GM18508 (cell line): ENCODE results near the gene DEPDC1.
"Not testable (repeated sequence)": the region's sequence is repeated elsewhere in the genome, so short reads cannot be mapped to it uniquely, and the experiment has no call there.

Source experiments
- ATAC-seq: cut with Tn5 transposase; IDR thresholded peaks from one replicate; pipeline ENCODE4 v1.9.1; 2021; ENCODE audit warnings: moderate number of reproducible peaks; ENCODE audit not compliant: insufficient read depth, unreplicated experiment

The DEPDC1 gene, protein sequence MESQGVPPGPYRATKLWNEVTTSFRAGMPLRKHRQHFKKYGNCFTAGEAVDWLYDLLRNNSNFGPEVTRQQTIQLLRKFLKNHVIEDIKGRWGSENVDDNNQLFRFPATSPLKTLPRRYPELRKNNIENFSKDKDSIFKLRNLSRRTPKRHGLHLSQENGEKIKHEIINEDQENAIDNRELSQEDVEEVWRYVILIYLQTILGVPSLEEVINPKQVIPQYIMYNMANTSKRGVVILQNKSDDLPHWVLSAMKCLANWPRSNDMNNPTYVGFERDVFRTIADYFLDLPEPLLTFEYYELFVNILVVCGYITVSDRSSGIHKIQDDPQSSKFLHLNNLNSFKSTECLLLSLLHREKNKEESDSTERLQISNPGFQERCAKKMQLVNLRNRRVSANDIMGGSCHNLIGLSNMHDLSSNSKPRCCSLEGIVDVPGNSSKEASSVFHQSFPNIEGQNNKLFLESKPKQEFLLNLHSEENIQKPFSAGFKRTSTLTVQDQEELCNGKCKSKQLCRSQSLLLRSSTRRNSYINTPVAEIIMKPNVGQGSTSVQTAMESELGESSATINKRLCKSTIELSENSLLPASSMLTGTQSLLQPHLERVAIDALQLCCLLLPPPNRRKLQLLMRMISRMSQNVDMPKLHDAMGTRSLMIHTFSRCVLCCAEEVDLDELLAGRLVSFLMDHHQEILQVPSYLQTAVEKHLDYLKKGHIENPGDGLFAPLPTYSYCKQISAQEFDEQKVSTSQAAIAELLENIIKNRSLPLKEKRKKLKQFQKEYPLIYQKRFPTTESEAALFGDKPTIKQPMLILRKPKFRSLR

DNA sequence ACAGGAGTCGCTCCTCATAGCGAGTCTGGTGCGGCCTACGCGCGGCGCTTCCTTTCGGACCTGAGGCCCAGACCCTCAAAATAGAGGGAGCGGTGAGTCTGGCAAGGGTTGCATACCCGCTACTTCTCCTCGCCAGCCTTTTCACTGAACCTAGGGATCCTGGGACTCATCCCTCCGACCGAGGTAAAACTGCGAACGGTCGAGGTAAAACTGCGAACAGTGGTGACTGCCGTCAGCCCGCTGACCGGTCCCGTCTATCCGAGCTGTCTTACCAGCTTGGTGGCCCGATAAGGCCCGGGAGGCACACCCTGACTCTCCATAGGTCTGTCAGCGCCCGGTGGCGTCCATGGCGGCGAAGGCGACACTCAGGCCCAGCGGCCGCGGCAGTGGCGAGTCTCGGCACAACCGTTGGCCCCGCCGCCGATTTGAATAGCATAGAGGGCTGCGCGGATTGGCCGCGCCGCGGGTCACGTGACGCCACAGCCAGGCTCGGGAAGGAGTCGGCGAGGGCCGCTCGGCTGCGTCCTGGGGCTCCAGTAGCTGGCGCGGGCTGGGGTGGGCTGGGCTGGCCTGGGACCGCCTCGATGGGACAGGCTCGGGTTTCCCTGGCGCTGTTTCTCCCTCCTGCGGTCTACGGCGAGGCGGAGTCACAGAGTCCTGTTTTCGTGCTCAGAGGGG lies at the start of gene DEPDC1:
TSS of gene DEPDC1 (minus strand) at position 403 of the 678 bp plus-strand sequence. CDS start at position 320, 83 bp downstream.
- ATAC-seq = peak; percentile 92

DNA sequence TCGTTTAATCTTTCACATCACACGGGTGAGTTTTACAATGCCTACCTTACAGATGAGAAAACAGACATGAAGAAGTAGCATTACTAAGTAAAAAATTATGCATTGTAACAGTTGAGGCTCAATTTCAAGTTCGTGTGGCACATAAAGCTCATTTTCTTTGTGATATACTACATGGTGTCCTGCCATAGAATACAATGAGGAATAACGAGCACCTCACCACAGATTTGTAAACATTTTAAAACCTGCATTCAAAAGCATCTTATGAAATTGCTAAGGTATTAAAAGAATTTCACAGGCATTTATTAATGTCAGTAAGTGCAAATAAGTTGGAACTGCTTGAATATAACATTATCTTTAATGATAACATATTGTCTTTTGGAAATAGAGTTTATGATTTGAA lies 47.8 kb upstream of the DEPDC1 start:
- no peak for ATAC-seq

DNA sequence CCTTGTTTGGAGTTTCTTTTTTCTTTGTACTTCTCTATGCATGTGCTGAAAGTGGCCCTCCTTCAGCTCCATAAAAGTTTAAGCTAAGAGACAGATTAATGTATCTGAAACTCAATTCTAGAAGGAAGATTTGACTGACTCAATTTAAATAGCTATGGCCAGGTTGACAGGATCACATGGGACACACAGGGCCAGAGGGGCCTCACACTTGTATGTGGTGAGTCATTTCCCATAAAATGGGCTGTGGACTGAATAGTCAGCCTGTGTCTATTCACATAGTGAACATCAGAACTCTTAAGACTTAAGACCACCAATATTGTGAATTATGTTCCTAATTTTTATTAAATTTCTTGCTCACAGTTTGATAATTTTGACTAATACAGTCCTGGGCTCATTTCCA lies 45.7 kb upstream of the DEPDC1 start:
- no peak for ATAC-seq

DNA sequence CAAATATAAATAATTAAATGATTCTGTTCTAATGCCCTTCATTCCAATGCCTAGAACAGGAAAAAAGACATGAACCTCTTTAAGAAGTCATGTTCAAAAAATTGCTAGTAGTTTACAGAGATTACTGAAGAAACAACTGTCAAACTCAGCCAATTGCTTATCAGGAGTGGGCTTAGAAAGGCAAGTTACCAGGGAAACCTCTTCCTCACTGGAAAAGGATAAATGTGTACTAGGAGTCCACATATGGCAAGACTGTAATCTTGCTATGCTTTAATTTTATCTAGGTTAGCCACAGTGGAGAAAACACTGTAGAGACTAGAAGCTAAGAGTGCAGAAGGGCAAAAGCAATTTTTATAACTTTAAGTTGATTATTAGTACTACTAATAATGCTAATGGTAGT lies 42.1 kb upstream of the DEPDC1 start:
- no peak for ATAC-seq

DNA sequence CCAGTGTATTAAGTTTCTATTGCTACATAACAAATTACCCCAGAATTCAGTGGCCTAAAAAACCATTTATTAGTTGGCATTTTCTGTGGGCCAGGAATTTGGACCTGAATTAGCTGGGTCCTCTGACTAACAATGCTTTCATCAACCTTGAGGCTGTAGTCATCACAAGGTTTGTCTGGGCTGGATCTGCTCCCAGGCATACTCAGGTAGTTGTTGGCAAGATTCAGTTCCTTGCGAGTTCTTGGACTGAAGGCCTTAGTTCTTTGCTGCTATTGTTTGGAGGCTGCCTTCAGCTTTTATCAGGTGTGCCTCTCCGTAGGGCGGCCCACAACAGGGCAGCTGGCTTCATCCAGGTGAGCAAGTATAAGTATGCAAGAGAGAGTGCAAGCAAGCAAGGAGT lies 31.4 kb upstream of the DEPDC1 start:
- no peak for ATAC-seq

DNA sequence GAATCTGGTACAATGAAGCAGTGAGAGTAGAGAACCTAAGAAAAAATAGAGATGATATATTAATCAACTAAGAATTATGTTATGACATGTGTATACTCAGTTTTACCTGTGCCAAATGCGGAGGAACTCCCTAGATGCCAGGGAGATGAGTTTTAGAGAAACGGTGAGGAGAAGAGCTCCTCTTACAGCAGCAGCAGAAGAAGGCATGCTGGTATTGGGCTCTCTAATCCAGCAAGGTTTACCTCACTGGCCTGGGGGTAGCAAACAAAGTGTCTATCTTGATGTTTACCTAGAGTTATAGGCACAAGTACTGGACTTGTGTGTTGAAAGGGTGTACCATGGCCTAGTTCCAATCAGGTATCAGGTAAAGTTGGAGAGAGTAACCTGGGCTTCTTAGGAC lies 28.9 kb upstream of the DEPDC1 start:
- no peak for ATAC-seq

DNA sequence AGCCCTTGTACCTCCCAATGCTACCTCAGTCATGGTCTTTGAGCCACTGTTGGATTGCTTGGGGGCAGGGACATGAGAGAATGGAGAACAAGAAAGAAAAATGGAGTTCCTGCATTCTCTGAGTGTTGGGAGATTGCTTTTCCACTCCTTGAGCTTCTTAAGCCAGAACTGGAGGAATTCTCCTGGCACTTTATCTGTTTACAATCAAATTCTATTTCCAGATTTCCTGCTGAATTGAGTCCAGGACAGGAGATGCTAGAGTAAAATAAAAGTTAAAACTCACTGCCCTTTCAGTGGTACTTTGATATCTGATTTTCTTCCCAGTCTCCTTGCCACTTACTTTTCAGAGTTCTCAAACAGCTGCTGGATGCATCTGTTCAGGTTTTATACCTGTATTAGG lies 24.4 kb upstream of the DEPDC1 start:
- no peak for ATAC-seq

DNA sequence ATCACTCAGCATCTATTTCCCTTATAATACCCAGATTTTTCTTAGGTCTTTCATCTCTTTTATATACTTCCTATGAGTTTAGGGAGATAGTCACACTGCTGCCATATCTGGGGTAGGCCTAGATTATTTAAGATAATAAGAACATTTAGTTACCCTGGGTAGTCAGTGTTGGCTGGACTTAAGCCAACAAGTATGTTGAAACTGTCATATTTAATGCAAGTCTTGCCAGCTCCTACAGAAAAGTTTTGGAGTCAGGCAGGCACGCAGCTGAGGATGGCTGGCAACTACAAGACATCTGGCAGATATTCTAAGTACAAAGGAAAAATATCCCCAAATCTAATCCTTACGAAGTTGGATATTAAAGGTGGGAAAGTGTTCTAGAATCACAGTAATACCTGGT lies 19.2 kb upstream of the DEPDC1 start:
- no peak for ATAC-seq

DNA sequence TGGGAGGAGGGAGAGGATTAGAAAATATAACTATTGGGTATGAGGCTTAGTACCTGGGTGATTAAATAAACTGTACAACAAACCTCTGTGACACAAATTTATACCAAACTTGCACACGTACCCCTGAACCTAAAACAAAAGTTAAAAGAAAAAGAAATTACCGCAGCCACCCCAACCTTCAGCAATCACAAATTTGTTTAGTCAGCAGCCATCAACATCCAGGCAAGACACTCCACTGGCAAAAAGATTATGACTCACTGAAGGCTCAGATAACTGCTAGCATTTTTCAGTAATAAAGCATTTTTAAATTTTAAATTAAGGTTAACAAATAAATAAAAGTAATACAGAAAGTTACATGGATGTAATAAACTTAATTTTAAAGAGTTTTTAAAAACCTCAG lies 14.4 kb upstream of the DEPDC1 start:
- no peak for ATAC-seq

DNA sequence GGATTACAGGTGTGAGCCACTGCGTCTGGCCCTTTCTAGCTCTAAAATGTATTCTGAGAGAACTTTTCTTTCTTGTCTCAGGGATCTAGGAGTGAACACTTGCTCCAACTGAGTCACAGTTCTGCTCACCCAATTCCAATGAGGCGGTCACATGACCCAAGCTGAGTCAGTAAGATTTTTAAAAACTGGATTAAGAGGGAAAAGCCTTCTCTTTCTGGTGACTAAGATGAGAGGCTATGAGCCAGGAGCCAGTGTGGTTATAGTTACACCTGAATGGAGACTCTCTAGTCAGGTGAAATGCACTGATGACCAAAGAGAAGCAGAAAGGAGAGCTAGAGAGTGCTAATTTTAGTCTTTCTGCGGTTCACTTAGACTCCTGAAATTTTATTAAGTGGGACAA lies 9.5 kb upstream of the DEPDC1 start:
- ATAC-seq = no peak

DNA sequence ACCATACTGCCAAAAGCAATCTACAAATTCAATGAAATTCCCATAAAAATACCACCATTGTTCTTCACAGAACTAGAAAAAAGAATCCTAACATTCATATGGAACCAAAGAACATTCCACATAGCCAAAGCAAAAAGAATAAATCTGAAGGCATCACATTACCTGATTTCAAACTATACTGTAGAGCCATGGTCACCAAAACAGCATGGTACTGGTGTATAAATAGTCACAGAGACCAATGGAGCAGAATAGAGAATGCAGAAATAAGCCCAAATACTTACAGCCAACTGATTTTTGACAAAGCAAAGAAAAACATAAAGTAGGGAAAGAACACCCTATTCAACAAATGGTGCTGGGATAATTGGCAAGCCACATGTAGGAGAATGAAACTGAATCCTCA lies 6.2 kb upstream of the DEPDC1 start:
- no peak for ATAC-seq

DNA sequence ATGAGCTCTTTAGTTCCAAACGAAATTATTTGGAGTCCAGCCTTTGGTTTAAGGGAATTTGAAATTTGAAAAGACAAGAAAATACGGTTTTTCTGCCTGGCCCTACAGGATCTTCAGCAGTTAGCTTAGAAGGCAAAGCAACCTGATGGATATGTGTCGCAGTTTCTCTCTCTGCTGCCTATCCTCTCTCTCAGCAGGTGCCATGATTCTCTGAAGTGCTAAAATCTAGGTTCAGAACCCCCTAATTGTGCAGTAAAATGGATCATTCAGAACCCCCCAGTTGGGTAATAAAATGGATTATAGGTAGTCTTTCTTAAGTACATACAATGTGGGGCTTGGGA lies 446 bp upstream of the DEPDC1 start:
- peak; percentile 5 for ATAC-seq

DNA sequence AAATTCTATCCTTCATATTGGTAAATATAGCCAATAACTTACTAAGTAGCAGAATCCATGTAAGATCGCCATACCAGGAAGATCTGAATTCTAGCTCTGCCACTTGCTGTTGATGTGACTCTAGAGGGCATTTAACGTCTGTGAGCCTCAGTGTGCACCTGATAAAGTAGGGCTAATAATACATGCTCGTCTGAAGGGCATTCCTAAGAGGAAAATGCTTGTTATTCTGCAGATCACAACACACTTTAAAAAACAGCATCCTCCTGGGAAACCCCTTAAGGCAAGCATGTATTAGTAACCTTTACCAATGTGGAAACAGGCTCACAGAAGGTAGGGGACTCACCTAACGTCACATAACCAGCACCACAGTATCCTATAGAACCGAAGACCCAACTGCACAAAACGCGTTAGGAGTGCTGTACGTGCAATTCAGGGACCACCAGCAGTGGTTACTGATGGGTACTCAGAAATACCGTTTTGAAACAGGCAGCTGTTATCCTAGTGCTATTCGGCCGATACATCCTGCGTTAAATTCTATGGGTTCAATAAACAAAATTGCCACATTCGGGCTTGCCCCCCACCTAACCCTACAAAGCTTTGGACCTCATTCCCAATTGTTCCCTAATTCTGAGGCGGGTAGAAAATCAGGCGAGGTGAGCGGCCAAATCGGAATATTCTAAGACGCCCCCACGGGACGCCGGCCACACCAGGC lies 758 bp downstream of the DEPDC1 start:
- ATAC-seq = peak; percentile 25

DNA sequence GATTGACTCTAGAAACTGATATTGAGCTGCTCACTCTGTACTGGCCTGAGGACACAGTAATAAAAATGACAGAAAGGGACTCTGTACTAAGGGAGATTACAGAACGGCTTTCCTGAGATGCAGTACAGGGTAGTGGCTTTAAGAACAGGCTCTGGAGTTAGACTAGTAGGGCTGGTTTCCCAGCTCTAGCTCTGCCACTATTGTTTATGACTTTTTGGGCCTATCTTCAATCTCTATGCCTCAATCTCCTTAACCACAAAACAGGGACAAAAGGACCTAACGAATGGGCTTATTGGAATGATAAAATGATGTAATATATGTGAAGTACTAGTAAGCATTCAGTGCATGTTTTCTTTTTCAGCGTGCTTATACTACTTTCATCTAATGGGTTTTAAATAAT lies 1.4 kb downstream of the DEPDC1 start:
- ATAC-seq = no peak

DNA sequence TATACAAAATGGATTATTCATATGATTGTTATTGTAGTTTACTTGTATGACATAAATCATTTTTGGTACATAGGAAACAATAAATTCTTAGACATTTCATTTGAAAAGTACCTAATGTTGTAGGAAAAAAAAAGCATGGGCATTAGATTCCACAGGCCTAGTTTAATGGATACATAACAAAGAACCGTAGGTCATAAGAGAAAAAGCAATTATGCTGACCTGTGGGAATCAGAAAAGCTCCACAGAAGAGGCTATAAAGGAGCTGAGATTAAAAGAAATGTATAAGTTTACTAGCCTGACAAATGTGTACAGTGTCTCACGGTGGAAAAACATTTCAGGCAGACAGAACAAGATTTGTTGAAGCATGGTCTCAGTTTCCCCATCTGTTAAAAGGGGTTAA lies 3.7 kb downstream of the DEPDC1 start:
- no peak for ATAC-seq

DNA sequence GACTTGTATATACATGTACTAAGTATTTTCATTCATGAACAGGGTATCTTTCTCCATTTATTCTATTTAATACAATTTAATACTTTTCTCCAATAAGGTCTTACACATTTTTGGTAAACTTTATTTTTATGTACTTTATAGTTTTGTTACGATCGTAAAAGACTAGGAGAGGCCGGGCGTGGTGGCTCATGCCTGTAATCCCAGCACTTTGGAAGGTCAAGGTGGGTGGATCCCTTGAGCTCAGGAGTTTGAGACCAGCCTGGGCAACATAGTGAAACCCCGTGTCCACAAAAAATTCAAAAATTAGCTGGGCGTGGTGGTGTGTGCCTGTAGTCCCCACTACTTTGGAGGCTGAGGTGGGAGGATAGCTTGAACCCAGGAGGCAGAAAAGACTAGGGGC lies 4.6 kb downstream of the DEPDC1 start:
- not testable (repeated sequence) for ATAC-seq

DNA sequence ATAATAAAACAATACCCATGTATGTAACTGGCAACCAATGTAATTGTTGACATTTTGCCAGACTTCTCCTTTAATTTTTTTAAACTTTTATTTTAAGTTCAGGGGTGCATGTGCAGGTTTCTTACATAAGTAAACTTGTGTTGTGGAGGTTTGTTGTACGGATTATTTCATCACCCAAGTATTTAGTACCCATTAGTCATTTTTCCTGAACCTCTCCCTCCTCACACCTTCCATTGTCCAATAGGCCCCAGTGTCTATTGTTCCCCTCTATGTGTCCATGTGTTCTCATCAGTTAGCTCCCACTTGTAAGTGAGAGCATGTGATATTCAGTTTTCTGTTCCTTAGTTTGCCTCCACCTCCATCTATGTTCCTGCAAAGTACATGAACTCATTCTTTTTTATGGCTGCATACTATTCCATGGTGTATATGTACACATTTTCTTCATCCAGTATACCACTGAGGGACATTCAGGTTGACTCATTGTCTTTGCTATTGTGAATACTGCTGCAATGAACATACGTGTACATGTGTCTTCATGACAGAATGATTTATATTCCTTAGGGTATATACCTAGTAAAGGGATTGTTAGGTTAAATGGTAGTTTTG lies 6.7 kb downstream of the DEPDC1 start:
- no peak for ATAC-seq

DNA sequence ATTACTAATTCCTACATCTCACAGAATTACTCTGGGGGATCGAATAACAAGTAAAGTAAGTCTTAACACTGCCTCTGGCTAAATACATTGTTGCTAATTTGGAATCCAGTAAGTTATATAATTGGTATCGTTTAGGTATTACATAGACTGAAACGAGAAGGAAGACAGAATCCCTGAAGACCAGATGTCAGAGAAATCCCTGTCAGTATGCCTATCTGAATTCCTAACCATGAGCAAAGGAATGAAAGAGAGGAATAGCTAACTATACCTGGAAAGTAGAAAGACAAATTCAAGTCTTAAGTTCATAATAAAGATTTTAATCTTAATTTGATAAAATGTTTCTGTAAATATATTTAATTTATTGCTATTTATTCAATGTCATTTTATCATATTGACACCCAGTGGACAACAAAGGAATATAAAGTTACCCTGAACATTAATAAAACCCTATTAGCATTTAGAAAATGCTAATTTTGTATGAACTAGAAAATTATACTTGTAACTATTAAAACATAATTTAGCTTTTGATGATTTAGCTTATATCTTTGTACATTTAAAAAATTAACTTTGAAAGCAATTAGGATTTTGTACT lies 11.4 kb downstream of the DEPDC1 start:
- no peak for ATAC-seq

DNA sequence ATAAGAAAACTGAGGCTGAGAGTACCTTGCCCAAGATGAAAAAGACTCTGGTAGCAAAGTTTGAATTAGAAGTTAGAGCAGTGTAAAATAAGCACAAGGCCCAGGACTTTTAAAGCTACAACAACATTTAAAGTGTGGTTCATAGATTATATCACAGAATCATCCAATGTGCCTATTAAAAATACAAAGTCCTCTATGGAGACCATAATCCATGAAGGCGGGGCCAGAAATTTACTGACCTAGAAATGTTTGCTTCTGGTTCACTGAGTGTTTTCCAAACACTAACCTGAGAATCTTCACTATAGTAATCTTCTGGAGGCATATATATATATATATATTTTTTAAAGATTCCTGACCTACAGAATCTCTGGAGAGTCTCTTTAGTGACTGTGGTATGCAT lies 12.3 kb downstream of the DEPDC1 start:
- no peak for ATAC-seq

DNA sequence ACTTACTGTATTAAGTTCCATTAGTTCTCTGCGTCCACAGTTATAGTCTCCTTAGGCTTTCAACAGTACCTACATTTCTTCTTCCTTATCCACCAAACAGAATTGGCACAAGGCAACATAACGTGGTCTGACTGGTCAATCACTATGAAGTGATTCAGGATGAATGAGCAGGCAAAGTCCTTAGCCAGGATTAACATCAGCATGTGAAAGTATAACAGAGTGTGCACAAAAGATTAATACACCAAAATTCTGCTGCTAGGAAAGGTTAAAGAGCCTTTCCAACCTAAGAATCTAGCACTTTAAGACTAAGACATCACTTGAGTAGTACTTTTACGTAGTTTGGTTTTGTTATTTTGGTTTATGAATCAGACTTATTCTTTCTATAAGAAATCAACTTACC lies 15.8 kb downstream of the DEPDC1 start:
- ATAC-seq = no peak
